Muscle layer of colon (tissue), 2 donors: ENCODE measurements around the gene FMN2.
"Not testable (repeated sequence)": the region's sequence is repeated elsewhere in the genome, so short reads cannot be mapped to it uniquely, and the experiment has no call there.

ENCODE experiments used
- H3K27ac ChIP-seq: one replicate; pipeline ENCODE4 v1.7.0; 2013; ENCODE audit warnings: low read depth, mild to moderate bottlenecking, low read length, moderate library complexity
- H3K27me3 ChIP-seq, 2 donors: one replicate each; pipeline ENCODE4 v1.7.0; 2013; ENCODE audit warnings: low read length in 2 of 2, mild to moderate bottlenecking in 2 of 2; ENCODE audit not compliant: insufficient read depth in 2 of 2, control insufficient read depth in 1 of 2
- H3K36me3 ChIP-seq: one replicate; pipeline ENCODE4 v1.7.0; 2013; ENCODE audit warnings: mild to moderate bottlenecking, low read length; ENCODE audit not compliant: insufficient read depth
- H3K4me1 ChIP-seq: one replicate; pipeline ENCODE4 v1.7.0; 2013; ENCODE audit warnings: mild to moderate bottlenecking, low read length; ENCODE audit not compliant: insufficient read depth
- H3K4me3 ChIP-seq, 2 donors: one replicate each; pipeline ENCODE4 v1.7.0; 2013; ENCODE audit warnings: low read length in 2 of 2, low read depth in 1 of 2, mild to moderate bottlenecking in 1 of 2, moderate library complexity in 1 of 2
- H3K9ac ChIP-seq: one replicate; pipeline ENCODE4 v1.7.0; 2013; ENCODE audit warnings: low read length
- H3K9me3 ChIP-seq: one replicate; pipeline ENCODE4 v1.7.0; 2013; ENCODE audit warnings: mild to moderate bottlenecking, low read length
- donor health status: abdominal sarcoma.
- donor health status: Adenocarcinoma of cecum.

The FMN2 gene

DNA sequence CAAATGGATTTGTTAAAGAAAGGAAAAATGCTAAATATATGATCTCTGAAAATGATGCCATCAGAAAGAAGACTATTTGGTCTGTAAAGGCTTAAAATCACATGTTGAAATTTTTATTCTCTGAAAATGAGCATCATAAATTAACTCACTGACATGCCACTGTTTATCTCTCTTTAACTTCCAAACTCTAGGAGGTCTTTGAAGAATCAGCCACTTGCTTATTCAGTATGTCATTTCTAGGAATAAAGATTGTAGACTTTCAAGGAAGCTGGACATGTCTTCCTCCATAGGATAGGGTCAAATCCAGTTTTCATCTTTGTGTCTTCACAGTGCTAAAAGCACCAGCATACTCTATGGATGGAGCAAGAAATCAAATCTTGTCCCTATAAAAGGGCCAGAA, 147.6 kb downstream of the FMN2 start:
- H3K4me1 ChIP-seq, result peaks cover 22% of the 10 kb centered on the region
- H3K9ac ChIP-seq, result no peak overlapping the region
- H3K4me3 ChIP-seq, result no peak overlapping the region
- H3K9me3 ChIP-seq, result no peaks in the 10 kb centered on the region
- H3K36me3 ChIP-seq, result no peaks in the 10 kb centered on the region
- H3K27ac ChIP-seq, result no peak overlapping the region
- H3K27me3 ChIP-seq, result no peaks in the 10 kb centered on the region

DNA sequence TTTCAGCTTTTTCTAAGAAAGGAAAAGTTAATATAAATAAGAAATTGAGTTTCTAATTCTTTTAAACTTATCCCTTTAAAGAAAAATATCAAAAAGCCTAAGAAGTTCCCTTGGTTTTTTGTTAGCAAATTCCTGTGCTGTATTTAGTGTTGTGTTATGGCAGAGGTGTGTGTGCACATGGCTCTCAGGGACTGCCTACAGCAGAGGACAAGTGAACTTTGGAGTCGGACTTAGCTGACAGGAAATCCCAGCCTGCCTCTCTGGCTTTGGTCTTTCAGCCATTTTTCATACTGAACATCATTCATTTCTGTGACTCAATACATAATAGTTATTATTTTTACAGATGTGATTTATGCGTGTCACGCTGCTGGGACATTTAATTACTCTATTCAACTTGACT, 149.6 kb downstream of the FMN2 start:
- H3K27ac ChIP-seq, result no peak overlapping the region
- no peak overlapping the region for H3K9ac ChIP-seq
- no peaks in the 10 kb centered on the region for H3K27me3 ChIP-seq
- no peaks in the 10 kb centered on the region for H3K9me3 ChIP-seq
- H3K4me1 ChIP-seq, result peaks cover 22% of the 10 kb centered on the region
- no peak overlapping the region for H3K4me3 ChIP-seq
- no peaks in the 10 kb centered on the region for H3K36me3 ChIP-seq

DNA sequence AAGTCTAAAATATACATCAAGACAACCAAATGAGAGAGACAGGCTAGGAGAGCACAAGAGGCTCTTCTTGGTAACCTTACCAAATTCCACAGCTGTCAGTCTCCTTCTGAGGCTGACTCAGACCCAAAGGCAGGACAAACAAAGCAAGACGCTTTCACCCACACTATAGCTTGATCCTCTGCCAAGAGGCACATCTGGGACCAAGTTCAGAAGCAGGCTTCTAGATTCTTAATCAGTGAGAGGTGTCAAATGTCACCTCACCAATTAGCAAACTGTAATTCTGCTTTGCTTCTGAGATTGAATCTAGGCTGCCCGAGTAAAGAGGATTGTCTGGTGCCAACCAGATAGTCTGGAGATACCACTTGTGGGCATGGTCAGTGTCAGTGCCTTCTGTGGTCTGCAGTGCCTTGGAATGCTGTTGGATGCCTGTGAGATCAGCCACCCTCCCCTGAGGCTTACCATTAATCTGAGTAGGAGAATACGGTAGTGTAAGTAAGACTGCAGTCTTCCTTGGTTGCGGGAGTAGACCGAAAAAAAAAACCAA, 151.0 kb downstream of the FMN2 start:
- H3K9me3 ChIP-seq, result no peaks in the 10 kb centered on the region
- H3K27ac ChIP-seq, result no peak overlapping the region
- H3K4me3 ChIP-seq, result no peak overlapping the region
- peaks cover 22% of the 10 kb centered on the region for H3K4me1 ChIP-seq
- H3K27me3 ChIP-seq, result no peaks in the 10 kb centered on the region
- no peak overlapping the region for H3K9ac ChIP-seq
- H3K36me3 ChIP-seq, result no peaks in the 10 kb centered on the region

DNA sequence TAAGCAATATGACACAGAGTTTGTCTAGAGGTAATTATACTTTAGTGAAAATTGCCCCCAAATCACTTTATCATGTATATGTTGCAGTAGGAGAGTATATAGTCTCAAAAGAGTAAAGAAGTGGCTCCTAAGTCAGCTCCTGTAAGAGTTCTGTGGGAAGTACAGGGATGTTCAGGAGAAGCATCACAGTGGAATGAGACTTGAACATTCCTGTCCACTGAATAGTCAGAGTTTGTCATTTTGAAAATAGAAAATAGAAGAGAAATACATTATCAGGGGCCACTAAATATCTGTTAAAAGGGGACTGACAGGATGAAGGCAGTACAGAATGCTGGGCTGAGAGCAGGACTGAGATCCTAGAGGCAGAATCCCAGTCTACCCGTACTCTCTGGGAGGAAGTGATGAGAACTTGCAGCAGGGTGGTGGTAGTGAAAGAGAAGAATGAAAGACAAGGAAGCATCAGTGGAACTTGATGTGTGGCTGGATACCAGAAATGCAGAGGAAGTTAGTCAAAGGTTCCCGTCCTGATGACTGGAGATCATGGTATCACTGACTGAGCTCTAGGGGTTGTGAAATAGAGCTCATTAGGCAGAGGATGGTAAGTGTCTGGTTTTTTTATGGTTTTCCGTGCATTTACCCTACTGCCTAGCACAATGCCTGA, 153.4 kb downstream of the FMN2 start:
- Histone ChIP-seq H3K36me3 (no peaks in the 10 kb centered on the region), H3K27ac (no peak overlapping the region), H3K4me3 (no peak overlapping the region), H3K4me1 (peaks cover 22% of the 10 kb centered on the region), H3K27me3 (no peaks in the 10 kb centered on the region), H3K9ac (no peak overlapping the region), H3K9me3 (no peaks in the 10 kb centered on the region)

DNA sequence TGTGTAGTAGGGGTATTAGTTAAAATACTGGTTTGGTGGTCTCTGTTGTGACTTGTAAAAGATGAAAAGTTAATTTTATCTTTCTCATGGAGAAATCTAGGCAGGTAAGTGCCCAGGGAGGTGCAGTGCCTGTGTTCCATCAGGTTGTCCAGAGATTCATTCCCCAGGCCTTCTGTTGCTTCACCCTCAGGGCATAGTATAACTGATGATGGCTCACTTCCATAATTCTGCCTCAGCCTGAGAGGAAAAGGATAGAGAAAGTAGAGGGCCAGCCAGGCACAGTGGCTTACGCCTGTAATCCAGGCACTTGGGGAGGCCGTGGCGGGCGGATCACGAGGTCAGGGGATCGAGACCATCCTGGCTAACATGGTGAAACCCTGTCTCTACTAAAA, 153.9 kb downstream of the FMN2 start:
- Histone ChIP-seq H3K27ac (no peak overlapping the region), H3K27me3 (no peaks in the 10 kb centered on the region), H3K4me1 (peaks cover 19% of the 10 kb centered on the region), H3K4me3 (no peak overlapping the region), H3K9me3 (no peaks in the 10 kb centered on the region), H3K36me3 (no peaks in the 10 kb centered on the region), H3K9ac (no peak overlapping the region)

DNA sequence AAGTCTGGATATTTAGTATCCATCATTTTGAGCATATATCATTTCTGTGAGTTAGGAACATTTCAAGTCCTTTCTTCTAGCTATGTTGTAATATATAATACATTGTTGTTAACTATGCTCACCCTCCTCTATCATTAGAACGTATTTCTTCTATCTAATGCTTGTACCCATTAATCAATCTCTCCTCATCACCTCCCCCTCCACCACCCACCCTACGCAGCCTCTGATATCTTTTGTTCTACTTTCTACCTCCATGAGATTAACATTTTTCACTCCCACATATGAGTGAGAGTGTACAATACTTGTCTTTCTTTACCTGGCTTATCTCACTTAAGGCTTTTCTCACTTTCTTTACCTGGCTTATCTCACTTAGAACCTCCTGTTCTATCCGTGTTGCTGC, 156.2 kb downstream of the FMN2 start:
- H3K4me1 ChIP-seq, result peaks cover 10% of the 10 kb centered on the region
- H3K9ac ChIP-seq, result no peak overlapping the region
- H3K9me3 ChIP-seq, result no peaks in the 10 kb centered on the region
- no peaks in the 10 kb centered on the region for H3K36me3 ChIP-seq
- H3K4me3 ChIP-seq, result no peak overlapping the region
- no peak overlapping the region for H3K27ac ChIP-seq
- H3K27me3 ChIP-seq, result no peaks in the 10 kb centered on the region

DNA sequence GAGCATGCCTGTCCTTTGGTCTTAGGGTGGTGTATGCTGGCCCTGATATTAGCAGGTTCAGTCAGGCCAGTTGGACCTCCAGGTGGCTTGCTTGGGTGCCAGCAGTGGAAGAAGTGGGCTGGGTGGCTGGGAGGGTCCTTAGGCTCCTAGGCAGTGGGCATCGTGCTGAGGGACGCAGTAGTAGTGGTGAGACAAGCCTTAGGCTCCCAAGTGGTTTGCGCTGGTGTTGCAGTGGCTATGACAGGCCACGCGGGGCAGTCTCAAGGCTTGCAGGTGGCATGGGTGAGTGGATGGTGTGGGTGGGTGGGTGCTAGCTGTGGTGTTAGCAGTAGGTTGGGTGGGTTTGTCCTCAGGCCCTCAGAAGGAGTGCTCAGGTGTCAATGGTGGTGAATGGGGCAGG, 162.3 kb downstream of the FMN2 start:
- Histone ChIP-seq H3K4me3 (no peak overlapping the region), H3K27ac (no peak overlapping the region), H3K4me1 (no peaks in the 10 kb centered on the region), H3K27me3 (no peaks in the 10 kb centered on the region), H3K9ac (no peak overlapping the region), H3K9me3 (no peaks in the 10 kb centered on the region), H3K36me3 (no peaks in the 10 kb centered on the region)

DNA sequence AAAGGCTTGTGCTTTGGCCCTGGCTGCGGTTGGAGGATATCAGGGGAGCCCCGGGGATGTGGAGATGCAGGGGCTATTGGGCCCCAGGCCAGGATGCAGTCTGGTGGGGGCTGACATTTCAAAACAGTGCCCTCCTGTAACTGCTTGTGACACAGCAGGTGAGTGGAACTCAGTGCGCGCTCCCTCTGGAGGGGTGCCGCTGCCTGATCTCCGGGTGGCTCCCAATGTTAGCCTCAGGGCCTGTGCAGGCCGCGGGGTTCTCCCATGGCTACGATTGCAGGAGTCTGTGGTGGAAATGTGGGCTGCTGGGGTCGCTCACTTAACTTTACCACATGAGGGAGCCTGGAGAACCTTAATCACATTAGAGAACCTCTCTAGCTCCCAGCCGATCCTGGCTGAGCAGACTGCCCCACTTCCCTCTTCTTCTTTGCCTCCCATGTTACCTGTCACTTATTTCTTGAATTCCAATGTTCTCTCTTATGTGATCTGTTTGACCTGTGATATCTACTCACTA, 163.2 kb downstream of the FMN2 start:
- H3K4me1 ChIP-seq, result no peaks in the 10 kb centered on the region
- no peak overlapping the region for H3K9ac ChIP-seq
- H3K27me3 ChIP-seq, result no peaks in the 10 kb centered on the region
- H3K9me3 ChIP-seq, result no peaks in the 10 kb centered on the region
- no peaks in the 10 kb centered on the region for H3K36me3 ChIP-seq
- no peak overlapping the region for H3K27ac ChIP-seq
- H3K4me3 ChIP-seq, result no peak overlapping the region

DNA sequence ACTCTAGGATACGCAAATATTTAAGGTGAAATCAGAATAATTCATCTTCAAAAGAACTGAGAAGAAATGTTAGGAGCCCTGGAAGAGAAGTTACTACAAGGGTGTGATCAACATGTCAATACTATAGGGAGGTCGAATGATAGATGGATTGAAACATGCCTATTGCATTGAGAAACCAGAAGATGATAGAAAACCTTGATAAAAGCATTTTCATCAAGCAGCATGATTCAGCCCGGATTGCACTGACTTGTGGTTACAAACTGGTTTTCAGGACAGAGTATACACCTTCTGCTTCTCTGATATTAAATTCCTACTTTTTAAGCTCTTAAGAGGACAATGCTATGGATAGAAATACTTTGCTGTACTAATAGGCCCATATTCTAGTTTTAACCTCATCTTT, 164.2 kb downstream of the FMN2 start:
- no peaks in the 10 kb centered on the region for H3K9me3 ChIP-seq
- H3K27ac ChIP-seq, result no peak overlapping the region
- no peaks in the 10 kb centered on the region for H3K27me3 ChIP-seq
- H3K4me1 ChIP-seq, result no peaks in the 10 kb centered on the region
- H3K4me3 ChIP-seq, result no peak overlapping the region
- no peaks in the 10 kb centered on the region for H3K36me3 ChIP-seq
- H3K9ac ChIP-seq, result no peak overlapping the region

DNA sequence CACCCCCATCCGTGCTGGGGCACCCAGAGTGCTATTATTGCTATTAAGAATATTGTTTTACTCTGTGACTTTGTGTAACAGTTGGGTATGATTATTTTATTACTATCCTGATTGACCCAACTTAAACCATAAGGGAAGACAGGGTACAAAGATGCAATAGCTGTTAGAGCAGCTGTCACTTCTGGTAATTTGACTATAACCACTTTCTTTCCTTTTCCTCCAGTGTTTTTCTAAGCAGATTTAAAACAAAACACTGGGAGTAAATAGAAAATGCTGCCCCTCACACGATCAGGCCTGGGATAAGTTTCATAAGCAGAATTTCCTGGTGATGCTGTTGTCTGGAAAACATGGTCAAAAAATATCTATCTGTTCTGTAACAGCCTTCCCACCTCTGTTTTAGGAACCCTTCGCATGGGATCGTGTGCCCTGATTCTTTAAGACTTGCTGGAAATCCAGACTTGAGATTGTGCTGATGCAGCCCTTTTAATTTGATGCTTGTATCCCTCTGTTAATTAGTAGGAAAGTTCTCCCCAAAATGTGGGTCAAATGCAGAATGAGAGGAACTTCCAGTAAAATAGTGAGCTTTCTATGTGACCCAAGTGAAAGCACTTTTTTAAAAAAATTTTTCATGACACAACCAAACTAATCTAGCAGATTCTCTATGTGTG, 165.3 kb downstream of the FMN2 start:
- Histone ChIP-seq H3K4me1 (no peaks in the 10 kb centered on the region), H3K9me3 (no peaks in the 10 kb centered on the region), H3K9ac (no peak overlapping the region), H3K27me3 (no peaks in the 10 kb centered on the region), H3K4me3 (no peak overlapping the region), H3K36me3 (no peaks in the 10 kb centered on the region), H3K27ac (no peak overlapping the region)

DNA sequence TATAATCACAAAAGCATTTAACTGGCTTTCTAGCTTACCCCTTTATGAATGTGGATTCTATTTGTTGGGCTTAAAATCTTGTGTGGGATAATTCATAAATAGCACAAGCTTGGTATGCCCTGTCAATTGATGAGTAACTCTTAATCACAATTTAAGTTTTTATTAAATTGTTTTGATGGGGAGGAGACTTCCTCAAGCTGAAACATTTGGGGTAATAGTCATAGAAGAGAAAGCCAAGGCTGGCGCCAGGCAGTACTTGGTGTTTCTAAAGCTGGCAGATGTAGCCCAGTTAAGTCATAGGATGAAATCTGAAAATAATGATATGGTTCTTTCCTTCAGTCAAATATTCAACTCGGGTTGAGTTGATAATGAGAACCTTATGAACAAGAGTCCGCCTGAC, 167.2 kb downstream of the FMN2 start:
- Histone ChIP-seq H3K27me3 (no peaks in the 10 kb centered on the region), H3K27ac (no peak overlapping the region), H3K9ac (no peak overlapping the region), H3K4me1 (no peaks in the 10 kb centered on the region), H3K4me3 (no peak overlapping the region), H3K36me3 (no peaks in the 10 kb centered on the region), H3K9me3 (no peaks in the 10 kb centered on the region)

DNA sequence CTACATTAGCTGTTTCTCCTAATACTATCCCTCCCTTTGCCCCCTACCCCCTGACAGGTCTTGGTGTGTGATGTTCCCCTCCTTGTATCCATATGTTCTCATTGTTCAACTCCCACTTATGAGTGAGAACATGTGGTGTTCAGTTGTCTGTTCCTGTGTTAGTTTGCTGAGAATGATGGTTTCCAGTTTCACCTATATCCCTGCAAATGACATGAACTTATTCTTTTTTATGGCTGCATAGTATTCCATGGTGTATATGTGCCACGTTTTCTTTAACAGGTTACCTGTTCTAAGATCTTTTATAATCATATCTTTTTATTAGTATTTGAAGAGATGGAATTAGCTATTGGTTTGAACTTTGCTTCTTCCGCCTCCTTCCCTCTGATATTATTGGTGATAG, 172.8 kb downstream of the FMN2 start:
- H3K9ac ChIP-seq, H3K27me3 ChIP-seq, H3K4me3 ChIP-seq, H3K9me3 ChIP-seq, H3K36me3 ChIP-seq, H3K4me1 ChIP-seq, H3K27ac ChIP-seq: not testable (repeated sequence)
